Keratinocyte (primary cell): ENCODE measurements around the gene NSMCE1.

ENCODE experiments used
- CTCF ChIP-seq, 3 experiments: IDR thresholded peaks in 1 of 3; conservative IDR thresholded peaks in 1 of 3; optimal IDR thresholded peaks in 1 of 3; 2 replicates in 2 of 3; 3 replicates in 1 of 3; pipeline versions ENCODE3 to v1.5.1; 2011; ENCODE audit warnings: low read length in 3 of 3, mild to moderate bottlenecking in 3 of 3, moderate library complexity in 2 of 3, control low read depth in 1 of 3, inconsistent platforms in 1 of 3; ENCODE audit not compliant: insufficient read depth in 2 of 3; ENCODE audit errors: extremely low read depth in 1 of 3
- EZH2 ChIP-seq: IDR thresholded peaks from one replicate; pipeline ENCODE4 v1.6.1; 2012; ENCODE audit warnings: inconsistent platforms, mild to moderate bottlenecking, low read length, moderate library complexity

GRCh38 chr16:27232061-27232900 lies 36.3 kb downstream of the NSMCE1 start:
- TF ChIP-seq CTCF (optimal IDR thresholded peaks at IDR 0.05 in 1 of 3, IDR thresholded peaks at IDR 0.05 in 1 of 3, conservative IDR thresholded peaks at IDR 0.05 in 1 of 3; ENCODE audit: extremely low read depth in 1 of 3, insufficient read depth in 2 of 3, low read length in 3 of 3) (no peak), EZH2 (no peak)
